COLO668 (cell line): Measurements from ENCODE around the gene IL22RA2.

Experiments
- DNase-seq: peaks from one replicate; lab custom pipeline; 2025; ENCODE audit not compliant: unreplicated experiment; lab: John Stamatoyannopoulos, UW

IL22RA2 gene

GRCh38 chr6:137097526-137097925, 75.9 kb downstream of the IL22RA2 start:
- no peak for DNase-seq

DNA sequence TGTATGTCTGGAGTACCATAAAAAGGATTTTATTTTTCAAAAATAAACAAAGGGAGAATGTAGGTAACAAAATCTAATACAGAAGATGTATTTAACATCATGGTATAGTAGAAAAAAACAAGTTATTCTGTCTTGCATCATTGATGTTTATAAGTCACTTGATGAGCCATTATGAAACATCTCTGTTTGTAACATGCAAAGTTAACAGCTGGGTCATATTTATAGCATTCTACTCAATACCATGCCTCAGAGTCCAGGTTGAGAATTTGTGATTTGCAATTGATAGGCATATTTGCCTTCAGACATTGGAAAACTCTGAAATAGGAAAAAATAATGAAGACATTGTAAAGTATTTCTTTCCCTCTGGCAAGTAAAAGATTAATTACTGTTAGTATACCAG, 76.4 kb downstream of the IL22RA2 start:
- DNase-seq: no peak

DNA sequence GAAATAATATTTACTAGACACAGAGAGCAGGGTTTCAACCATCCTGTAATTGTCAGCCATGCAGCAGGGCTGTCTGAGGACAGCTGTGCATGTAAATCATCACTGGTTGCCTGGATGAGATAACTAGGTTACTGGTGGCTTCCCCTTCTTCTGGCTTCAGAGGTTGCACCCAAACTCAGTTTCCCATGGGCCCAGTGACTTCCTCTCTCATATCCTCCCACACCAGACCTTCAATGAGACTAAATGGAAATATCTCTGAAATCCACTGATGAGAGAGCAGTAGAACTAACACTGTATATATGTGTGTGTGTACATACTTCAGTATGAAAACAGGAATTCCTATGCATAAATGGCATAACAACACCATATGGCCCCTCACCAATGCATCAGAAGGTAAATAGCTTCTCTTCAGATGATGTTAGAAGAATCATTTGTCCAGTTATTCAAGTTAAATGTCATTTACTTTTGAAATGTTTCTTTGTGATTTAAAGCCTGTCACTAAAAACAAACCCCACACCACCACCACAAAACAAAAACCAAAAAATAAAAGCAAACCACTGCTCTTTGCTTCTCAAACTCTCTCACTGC, 77.7 kb downstream of the IL22RA2 start:
- DNase-seq: no peak

DNA sequence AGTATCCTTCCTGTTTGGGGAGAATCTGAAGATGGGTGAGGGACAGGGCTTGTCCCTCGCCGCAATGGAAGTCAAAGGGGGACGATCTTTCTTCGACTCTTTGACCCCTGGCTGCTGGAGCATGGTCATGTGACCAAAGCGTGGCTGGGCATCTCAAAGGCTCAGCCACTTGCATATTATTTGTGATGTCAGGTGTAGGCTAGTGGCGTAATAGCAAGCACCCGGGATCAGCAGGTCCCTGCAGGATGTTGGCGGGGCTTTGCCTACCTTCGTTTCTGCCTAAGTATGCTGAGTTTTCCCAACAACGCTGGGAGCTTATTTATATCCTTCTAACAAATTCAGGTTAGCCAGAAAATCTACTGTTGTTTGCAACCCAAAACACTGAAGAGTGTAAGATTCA, 78.4 kb downstream of the IL22RA2 start:
- DNase-seq: no peak

GRCh38 chr6:137094411-137095008, 78.9 kb downstream of the IL22RA2 start:
- peak; percentile 41 for DNase-seq
